Progenitor cell of endocrine pancreas (in vitro differentiated cells): Measurements from ENCODE around the gene LRRC10. TPM values are rescaled to one million over a fixed set of nuclear protein-coding genes. Genes with fewer than 3 reads are reported as not detected.

Experiments used
- microRNA-seq: library from miRNA; unstranded; fragments of <30 nt; microRNA quantifications from one replicate; pipeline ENCODE4 v1.1.0, GENCODE V29; 2020; ENCODE audit warnings: borderline number of aligned reads; ENCODE audit not compliant: unreplicated experiment
- total RNA-seq: library from RNA; stranded (reverse); gene quantifications from 2 replicates; pipeline ENCODE4 v1.2.1, GENCODE V29; 2021

The LRRC10 gene
- total RNA-seq, 1 donor from 2014 or later = not detected

Small RNAs within 50 kb of the gene (microRNA-seq; reads per million reads assigned to microRNA genes)
- not detected for gene MIR3913-1
- not detected for gene MIR3913-2

Other genes starting within 250 kb of the LRRC10 start
- 42.3 and 42.6 TPM in 2 replicates for gene FRS2, start 140.5 kb downstream of the LRRC10 start, total RNA-seq
- gene CCT2, start 25.4 kb downstream of the LRRC10 start, total RNA-seq = 254 and 266 TPM in 2 replicates
- gene BEST3, start 88.4 kb upstream of the LRRC10 start, total RNA-seq = not detected in 2 replicates
- gene RAB3IP, start 128.0 kb upstream of the LRRC10 start, total RNA-seq = 85.6 and 92.4 TPM in 2 replicates
- 0.67 and 0.93 TPM in 2 replicates for gene MYRFL, start 214.3 kb upstream of the LRRC10 start, total RNA-seq